Uterus (tissue), 4 donors: ENCODE data around the gene NPAS2. TPM values are rescaled to one million over a fixed set of nuclear protein-coding genes. Genes with fewer than 3 reads are reported as not detected.
A peak's percentile ranks its signal among the peaks of the same experiment; 100 is the strongest.

ENCODE experiments used
- DNase-seq, 2 donors: peaks; one replicate each; pipeline ENCODE4 v3.0.0-alpha.2; 2019 to 2020
- H3K27ac ChIP-seq, 2 donors: fragments of 200-600 bp; sonication (generic); 1 replicate in 1 of 2; 2 replicates in 1 of 2; pipeline ENCODE4 v1.5.1; 2016 to 2018
- H3K27me3 ChIP-seq, 2 donors: fragments of 200-600 bp; sonication (generic); one replicate each; pipeline ENCODE4 v1.5.1; 2018 to 2019; ENCODE audit warnings: control low read depth in 1 of 2
- H3K36me3 ChIP-seq, 2 donors: fragments of 200-600 bp; sonication (generic); one replicate each; pipeline ENCODE4 v1.5.1; 2019; ENCODE audit warnings: control low read depth in 1 of 2
- H3K4me1 ChIP-seq, 2 donors: fragments of 200-600 bp; sonication (generic); one replicate each; pipeline ENCODE4 v1.5.1; 2018 to 2019; ENCODE audit warnings: control low read depth in 1 of 2
- H3K4me3 ChIP-seq, 2 donors: fragments of 200-600 bp; sonication (generic); 1 replicate in 1 of 2; 2 replicates in 1 of 2; pipeline ENCODE4 v1.5.1; 2018 to 2019; ENCODE audit warnings: mild to moderate bottlenecking in 1 of 2
- H3K9me3 ChIP-seq, 2 donors: fragments of 200-600 bp; sonication (generic); one replicate each; pipeline ENCODE4 v1.5.1; 2019; ENCODE audit warnings: control low read depth in 1 of 2
- POLR2A ChIP-seq, 2 donors: fragments of 450-650 bp; IDR thresholded peaks; one replicate each; pipeline ENCODE4 v1.6.1; 2016; ENCODE audit warnings: antibody characterized with exemption in 2 of 2, mild to moderate bottlenecking in 1 of 2, moderate library complexity in 1 of 2
- intact Hi-C: fragments of 100-400 bp; cut with DNase I; formaldehyde crosslinking; loops from one replicate; pipeline ENCODE4 v1.15.1; 2023; ENCODE audit warnings: low total_unique reads
- total RNA-seq, 4 donors: library from RNA; depleted of rRNA in 3 of 4; stranded (reverse); fragments of >200 nt in 3 of 4; gene quantifications; one replicate each; pipeline versions ENCODE4 v1.1.0 to v1.2.4, GENCODE V29; 2014 to 2023
- TF ChIP-seq, protein P1 (sequence below), 4 experiments: fragments of 200-600 bp in 2 of 4; fragments of 450-650 bp in 2 of 4; sonication (generic) in 2 of 4; IDR thresholded peaks; one replicate each; pipeline ENCODE4 v1.5.1; 2016 to 2019; ENCODE audit warnings: antibody characterized with exemption in 4 of 4, mild to moderate bottlenecking in 2 of 4, moderate library complexity in 1 of 4
- donor health status: DM: yes; HTN: yes; CAD: no.

Gene NPAS2
- total RNA-seq, 4 donors from 2014 or later, result 5.6 to 66.5 (median 24.9) TPM

DNA sequence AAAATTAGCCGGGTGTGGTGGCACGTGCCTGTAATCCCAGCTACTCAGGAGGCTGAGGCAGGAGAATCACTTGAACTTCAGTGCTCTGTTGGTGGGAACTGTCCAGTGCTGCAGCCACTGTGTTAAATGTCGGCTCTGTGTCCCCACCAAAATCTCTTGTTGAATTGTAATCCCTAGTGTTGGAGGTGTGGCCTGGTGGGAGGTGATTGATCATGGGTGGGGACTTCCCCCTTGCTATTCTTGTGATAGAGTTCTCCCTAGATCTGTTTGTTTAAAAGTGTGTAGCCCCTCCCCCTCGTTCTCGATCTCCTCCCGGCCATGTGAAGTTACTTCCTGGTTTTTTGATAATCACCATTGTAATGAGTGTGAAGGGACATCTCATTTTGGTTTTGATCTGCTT is 172.3 kb downstream of the NPAS2 start:
- H3K27me3 ChIP-seq, result no peaks in the 10 kb centered on the region
- H3K4me1 ChIP-seq, result no peaks in the 10 kb centered on the region
- H3K9me3 ChIP-seq, result no peaks in the 10 kb centered on the region
- no peak overlapping the region for H3K4me3 ChIP-seq
- no peak overlapping the region for H3K27ac ChIP-seq
- DNase-seq, result no peak
- TF ChIP-seq, protein P1, sequence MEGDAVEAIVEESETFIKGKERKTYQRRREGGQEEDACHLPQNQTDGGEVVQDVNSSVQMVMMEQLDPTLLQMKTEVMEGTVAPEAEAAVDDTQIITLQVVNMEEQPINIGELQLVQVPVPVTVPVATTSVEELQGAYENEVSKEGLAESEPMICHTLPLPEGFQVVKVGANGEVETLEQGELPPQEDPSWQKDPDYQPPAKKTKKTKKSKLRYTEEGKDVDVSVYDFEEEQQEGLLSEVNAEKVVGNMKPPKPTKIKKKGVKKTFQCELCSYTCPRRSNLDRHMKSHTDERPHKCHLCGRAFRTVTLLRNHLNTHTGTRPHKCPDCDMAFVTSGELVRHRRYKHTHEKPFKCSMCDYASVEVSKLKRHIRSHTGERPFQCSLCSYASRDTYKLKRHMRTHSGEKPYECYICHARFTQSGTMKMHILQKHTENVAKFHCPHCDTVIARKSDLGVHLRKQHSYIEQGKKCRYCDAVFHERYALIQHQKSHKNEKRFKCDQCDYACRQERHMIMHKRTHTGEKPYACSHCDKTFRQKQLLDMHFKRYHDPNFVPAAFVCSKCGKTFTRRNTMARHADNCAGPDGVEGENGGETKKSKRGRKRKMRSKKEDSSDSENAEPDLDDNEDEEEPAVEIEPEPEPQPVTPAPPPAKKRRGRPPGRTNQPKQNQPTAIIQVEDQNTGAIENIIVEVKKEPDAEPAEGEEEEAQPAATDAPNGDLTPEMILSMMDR (IDR thresholded peaks at IDR 0.05), result no peak
- TF ChIP-seq POLR2A (IDR thresholded peaks at IDR 0.05), result no peak
- intact Hi-C loops, result no loop called here
- no peaks in the 10 kb centered on the region for H3K36me3 ChIP-seq

DNA sequence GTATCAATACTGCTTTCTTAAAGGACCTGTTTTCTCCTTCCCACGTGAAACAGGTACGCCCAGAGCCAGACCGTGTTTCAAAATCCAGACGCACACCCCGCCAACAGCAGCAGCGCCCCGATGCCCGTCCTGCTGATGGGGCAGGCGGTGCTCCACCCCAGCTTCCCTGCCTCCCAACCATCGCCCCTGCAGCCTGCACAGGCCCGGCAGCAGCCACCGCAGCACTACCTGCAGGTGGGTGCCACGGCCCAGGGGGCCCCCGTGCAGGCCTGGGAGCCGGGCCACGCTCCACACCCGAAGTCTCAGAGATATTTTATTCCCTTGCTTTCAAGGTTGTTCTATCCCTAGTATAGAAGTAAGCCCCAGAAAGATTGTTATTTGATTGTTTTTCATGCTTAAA is 173.4 kb downstream of the NPAS2 start:
- Histone ChIP-seq H3K27ac (no peak overlapping the region), H3K27me3 (no peaks in the 10 kb centered on the region), H3K9me3 (no peaks in the 10 kb centered on the region), H3K4me3 (no peak overlapping the region), H3K36me3 (no peaks in the 10 kb centered on the region), H3K4me1 (no peaks in the 10 kb centered on the region)
- DNase-seq, result no peak
- TF ChIP-seq, protein P1 (IDR thresholded peaks at IDR 0.05), result no peak
- TF ChIP-seq POLR2A (IDR thresholded peaks at IDR 0.05), result no peak
- intact Hi-C loops, result no loop called here

DNA sequence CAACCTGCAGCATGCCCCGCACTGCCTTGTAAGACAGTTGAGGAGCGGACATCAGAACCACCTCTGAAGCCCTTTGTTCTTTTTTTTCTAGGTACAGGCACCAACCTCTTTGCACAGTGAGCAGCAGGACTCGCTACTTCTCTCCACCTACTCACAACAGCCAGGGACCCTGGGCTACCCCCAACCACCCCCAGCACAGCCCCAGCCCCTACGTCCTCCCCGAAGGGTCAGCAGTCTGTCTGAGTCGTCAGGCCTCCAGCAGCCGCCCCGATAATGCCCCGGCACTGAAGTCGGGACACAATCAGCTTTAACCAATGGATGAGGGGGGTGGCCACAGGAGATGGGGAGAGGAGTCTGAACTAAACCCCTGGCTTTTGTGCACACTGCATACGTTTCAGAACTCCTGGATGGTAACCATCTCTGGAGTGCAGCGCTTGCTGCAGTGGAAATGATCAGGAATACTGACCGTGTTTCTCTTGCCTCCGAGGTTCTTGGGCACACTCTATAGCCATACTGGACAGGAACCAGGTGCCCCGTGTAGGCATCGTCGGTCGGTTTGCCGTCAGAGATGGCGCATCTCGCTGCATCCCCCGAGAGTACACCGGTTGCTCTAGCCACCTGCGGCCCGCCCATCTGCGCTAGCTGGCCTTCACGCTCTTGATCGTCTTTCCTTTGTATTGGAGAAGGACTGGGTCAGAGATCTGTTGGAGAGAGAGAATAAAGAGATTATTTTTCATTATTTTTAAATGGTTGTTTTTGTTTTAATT is 175.6 kb downstream of the NPAS2 start:
- DNase-seq, result no peak
- Histone ChIP-seq H3K4me1 (no peaks in the 10 kb centered on the region), H3K9me3 (no peaks in the 10 kb centered on the region), H3K4me3 (no peak overlapping the region), H3K36me3 (no peaks in the 10 kb centered on the region), H3K27ac (no peak overlapping the region), H3K27me3 (no peaks in the 10 kb centered on the region)
- no peak for TF ChIP-seq POLR2A (IDR thresholded peaks at IDR 0.05)
- TF ChIP-seq, protein P1 (IDR thresholded peaks at IDR 0.05), result no peak
- intact Hi-C loops, result no loop called here

DNA sequence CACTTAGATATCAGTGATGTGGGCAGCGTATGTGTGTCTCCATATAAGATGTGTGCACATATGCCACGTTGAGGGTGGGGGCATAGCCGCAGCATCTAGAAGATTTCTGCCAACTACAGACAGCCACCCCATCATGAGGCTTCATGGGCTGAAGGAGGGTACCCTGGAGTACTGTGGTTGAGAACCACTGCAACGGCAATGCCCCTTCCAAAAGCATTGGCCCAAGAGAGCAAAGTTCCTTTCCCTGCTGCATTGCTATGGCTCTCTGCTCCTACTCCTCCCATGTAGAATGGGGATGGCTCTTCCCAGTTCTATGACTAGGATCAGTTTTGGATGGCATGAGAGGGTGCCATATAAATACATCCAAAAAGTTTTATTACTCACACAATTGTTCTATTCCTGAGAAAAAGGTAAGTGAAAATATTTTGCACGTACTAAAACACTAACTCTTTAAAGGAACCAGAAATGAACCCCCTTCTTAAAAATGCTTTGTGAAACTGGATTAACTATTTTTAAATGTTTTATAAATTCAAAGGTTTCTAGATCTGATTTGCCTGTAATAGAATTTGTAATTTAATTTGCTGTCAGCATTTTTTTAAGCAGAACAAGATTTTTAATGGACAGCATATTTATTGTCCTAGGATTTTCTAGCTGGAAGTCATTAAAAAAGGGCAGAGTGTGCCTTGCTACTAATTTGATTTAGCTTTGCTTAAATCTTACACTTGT is 177.7 kb downstream of the NPAS2 start:
- Histone ChIP-seq H3K27me3 (no peaks in the 10 kb centered on the region), H3K36me3 (no peaks in the 10 kb centered on the region), H3K4me3 (no peak overlapping the region), H3K9me3 (no peaks in the 10 kb centered on the region), H3K27ac (peak overlapping the region; percentile 2 to 7), H3K4me1 (no peaks in the 10 kb centered on the region)
- intact Hi-C loops, result no loop called here
- no peak for DNase-seq
- TF ChIP-seq, protein P1 (IDR thresholded peaks at IDR 0.05), result no peak

DNA sequence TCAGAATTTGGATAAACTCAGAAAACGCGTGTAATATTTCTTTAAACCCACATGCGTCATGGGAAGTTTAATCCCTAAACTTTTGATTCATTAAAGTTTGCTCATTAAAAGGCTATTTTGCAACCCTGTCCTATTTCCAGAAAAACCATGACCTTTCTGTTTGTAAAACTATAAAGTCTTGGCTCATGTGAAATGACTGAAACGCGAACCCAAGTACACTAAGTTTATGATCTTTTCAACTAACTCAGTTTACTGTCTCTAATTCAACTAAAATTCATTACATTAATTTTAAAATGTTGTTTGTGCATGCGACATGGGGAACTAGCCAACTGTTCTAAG is 178.3 kb downstream of the NPAS2 start:
- Histone ChIP-seq H3K9me3 (no peaks in the 10 kb centered on the region), H3K27ac (peak overlapping the region; percentile 2 to 22), H3K4me3 (no peak overlapping the region), H3K4me1 (no peaks in the 10 kb centered on the region), H3K27me3 (no peaks in the 10 kb centered on the region), H3K36me3 (no peaks in the 10 kb centered on the region)
- DNase-seq, result no peak
- no peak for TF ChIP-seq POLR2A (IDR thresholded peaks at IDR 0.05)
- TF ChIP-seq, protein P1 (IDR thresholded peaks at IDR 0.05), result no peak
- intact Hi-C loops, result no loop called here
